NCI-H1105 treated with DMSO at 0.1 percent for 48 hours (cell line): ENCODE results near the gene CELF4.

Source experiments
- DNase-seq: peaks from one replicate; lab custom pipeline; 2025; lab: John Stamatoyannopoulos, UW

CELF4 gene

GRCh38 chr18:37219257-37219656 is 346.3 kb downstream of the CELF4 start:
- DNase-seq, result no peak

GRCh38 chr18:37218022-37218590 is 347.5 kb downstream of the CELF4 start:
- DNase-seq, result no peak

GRCh38 chr18:37210781-37211180 is 354.8 kb downstream of the CELF4 start:
- DNase-seq, result no peak

- no peak for DNase-seq
Measured at GRCh38 chr18:37207343-37207742, 358.3 kb downstream of the CELF4 start.

GRCh38 chr18:37199741-37200140 is 365.9 kb downstream of the CELF4 start:
- no peak for DNase-seq
